ENCODE measurements around the gene CIDEC. TPM values are rescaled to one million over a fixed set of nuclear protein-coding genes. Genes with fewer than 3 reads are reported as not detected.
A peak's percentile ranks its signal among the peaks of the same experiment; 100 is the strongest.
"Not testable (repeated sequence)": the region's sequence is repeated elsewhere in the genome, so short reads cannot be mapped to it uniquely, and the experiment has no call there.

The CIDEC gene
- total and polyA plus RNA-seq, 8 donors, result 0.18 to 0.68 (median 0.27) TPM; not detected in 4

GRCh38 chr3:9869955-9870354, 10.1 kb downstream of the CIDEC start:
- no peak overlapping the region for H3K4me3 ChIP-seq
- intact Hi-C loops (cut with DNase I), result no loop called here
- TF ChIP-seq, protein P1, sequence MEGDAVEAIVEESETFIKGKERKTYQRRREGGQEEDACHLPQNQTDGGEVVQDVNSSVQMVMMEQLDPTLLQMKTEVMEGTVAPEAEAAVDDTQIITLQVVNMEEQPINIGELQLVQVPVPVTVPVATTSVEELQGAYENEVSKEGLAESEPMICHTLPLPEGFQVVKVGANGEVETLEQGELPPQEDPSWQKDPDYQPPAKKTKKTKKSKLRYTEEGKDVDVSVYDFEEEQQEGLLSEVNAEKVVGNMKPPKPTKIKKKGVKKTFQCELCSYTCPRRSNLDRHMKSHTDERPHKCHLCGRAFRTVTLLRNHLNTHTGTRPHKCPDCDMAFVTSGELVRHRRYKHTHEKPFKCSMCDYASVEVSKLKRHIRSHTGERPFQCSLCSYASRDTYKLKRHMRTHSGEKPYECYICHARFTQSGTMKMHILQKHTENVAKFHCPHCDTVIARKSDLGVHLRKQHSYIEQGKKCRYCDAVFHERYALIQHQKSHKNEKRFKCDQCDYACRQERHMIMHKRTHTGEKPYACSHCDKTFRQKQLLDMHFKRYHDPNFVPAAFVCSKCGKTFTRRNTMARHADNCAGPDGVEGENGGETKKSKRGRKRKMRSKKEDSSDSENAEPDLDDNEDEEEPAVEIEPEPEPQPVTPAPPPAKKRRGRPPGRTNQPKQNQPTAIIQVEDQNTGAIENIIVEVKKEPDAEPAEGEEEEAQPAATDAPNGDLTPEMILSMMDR (IDR thresholded peaks at IDR 0.05), result no peak
- H3K9me3 ChIP-seq, result no peaks in the 10 kb centered on the region
- H3K4me1 ChIP-seq, result peaks cover 1 to 7% of the 10 kb centered on the region in 2 donors
- ATAC-seq, result no peak
- DNase-seq, result no peak
- no peaks in the 10 kb centered on the region for H3K36me3 ChIP-seq
- no peaks in the 10 kb centered on the region for H3K27me3 ChIP-seq
- no peak overlapping the region for H3K27ac ChIP-seq

- Histone ChIP-seq H3K36me3 (no peaks in the 10 kb centered on the region), H3K4me3 (no peak overlapping the region), H3K9me3 (no peaks in the 10 kb centered on the region), H3K4me1 (peaks cover 20 to 26% of the 10 kb centered on the region in 2 donors), H3K27ac (no peak overlapping the region), H3K27me3 (no peaks in the 10 kb centered on the region)
- DNase-seq (no peak), ATAC-seq (no peak)
- intact Hi-C loops (cut with DNase I), result no loop called here
- TF ChIP-seq, protein P1 (IDR thresholded peaks at IDR 0.05), result no peak
Measured at GRCh38 chr3:9867106-9867505, 12.9 kb downstream of the CIDEC start.

GRCh38 chr3:9866639-9867038, 13.4 kb downstream of the CIDEC start:
- DNase-seq, result peak in 1 of 4 donors; percentile 58
- H3K27me3 ChIP-seq, result no peaks in the 10 kb centered on the region
- H3K9me3 ChIP-seq, result no peaks in the 10 kb centered on the region
- peak; percentile 65 for ATAC-seq
- H3K27ac ChIP-seq, result no peak overlapping the region
- TF ChIP-seq, protein P1 (IDR thresholded peaks at IDR 0.05), result no peak
- no peaks in the 10 kb centered on the region for H3K36me3 ChIP-seq
- intact Hi-C loops (cut with DNase I), result no loop called here
- no peak overlapping the region for H3K4me3 ChIP-seq
- H3K4me1 ChIP-seq, result peaks cover 20 to 29% of the 10 kb centered on the region in 2 donors

DNA sequence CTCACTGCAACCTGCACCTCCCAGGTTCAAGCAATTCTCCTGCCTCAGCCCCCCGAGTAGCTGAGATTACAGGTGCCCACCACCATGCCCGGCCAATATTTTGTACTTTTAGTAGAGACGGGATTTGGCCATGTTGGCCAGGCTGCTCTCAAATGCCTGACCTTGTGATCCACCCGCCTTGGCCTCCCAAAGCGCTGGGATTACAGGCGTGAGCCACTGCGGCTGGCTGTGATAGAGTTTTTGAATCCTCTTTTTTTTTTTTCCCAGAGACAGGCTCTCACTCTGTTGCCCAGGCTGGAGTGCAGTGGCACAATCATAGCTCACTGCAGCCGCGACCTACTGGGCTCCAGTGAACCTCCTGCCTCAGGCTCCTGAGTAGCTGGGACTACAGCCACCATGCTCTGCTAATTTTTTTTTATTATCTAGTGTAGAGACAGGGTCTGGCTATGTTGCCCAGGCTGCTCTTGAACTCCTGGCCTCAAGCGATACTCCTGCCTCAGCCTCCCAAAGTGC, 14.9 kb downstream of the CIDEC start:
- H3K27ac ChIP-seq; DNase-seq; H3K27me3 ChIP-seq; H3K4me3 ChIP-seq; H3K36me3 ChIP-seq; intact Hi-C loops (cut with DNase I); ATAC-seq; H3K9me3 ChIP-seq: not testable (repeated sequence)
- peaks cover 20 to 29% of the 10 kb centered on the region in 2 donors for H3K4me1 ChIP-seq

GRCh38 chr3:9864200-9864927, 15.7 kb downstream of the CIDEC start:
- Histone ChIP-seq H3K27ac (peak overlapping the region; percentile 26 to 52), H3K36me3 (no peaks in the 10 kb centered on the region), H3K4me3 (no peak overlapping the region), H3K4me1 (peaks cover 20 to 29% of the 10 kb centered on the region in 2 donors), H3K9me3 (no peaks in the 10 kb centered on the region), H3K27me3 (no peaks in the 10 kb centered on the region)
- DNase-seq (peak; percentile 67 to 91 (median 84)), ATAC-seq (peak; percentile 68)
- intact Hi-C loops (cut with DNase I), result no loop called here
- TF ChIP-seq, protein P1 (IDR thresholded peaks at IDR 0.05), result no peak
